ENCODE data around the gene PXT1. TPM values are rescaled to one million over a fixed set of nuclear protein-coding genes. Genes with fewer than 3 reads are reported as not detected.

PXT1 gene
- total and polyA plus RNA-seq, 9 of the 15 experiments (the other 6 are each of a cell fraction or from before 2014, with no cell fraction given) = 0.09 to 0.11 (median 0.10) TPM; not detected in 5

DNA sequence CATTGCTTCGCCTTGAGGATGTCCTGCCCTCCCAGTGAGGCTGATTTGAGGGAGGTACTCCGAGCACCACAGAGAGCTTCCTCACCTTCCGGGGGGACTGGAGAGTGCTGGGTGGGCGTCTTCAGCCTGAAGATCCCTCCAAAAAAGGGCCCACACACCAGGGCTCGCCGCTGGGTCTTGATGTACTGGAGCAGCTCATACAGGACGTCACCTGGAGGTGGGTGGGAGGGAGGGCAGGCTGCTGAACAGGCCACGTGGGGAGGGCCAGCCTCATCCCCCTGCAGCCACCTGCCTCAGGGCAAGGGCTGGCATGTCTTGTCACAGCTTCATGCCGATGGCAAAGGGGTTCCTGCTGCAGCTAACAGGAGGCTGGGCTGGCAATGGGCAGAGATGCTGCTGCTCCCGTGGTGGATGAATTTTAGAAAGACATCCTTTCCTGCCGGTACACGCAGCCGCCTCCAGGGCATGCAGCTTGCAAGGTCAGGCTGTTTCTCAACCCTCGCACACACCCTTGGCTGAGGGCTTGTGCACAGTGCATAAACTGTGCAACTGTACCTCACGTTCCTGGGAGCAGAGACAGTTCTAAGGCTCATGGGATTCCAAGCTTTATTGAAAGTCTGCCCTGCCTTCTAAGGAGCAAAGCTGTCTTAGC lies 69.2 kb downstream of the PXT1 start:
- no peaks in the 10 kb centered on the region for H3K9me3 ChIP-seq (replicated peaks; ENCODE audit: control insufficient read depth, insufficient read depth, low read depth, low read length)
- no peak overlapping the region for H3K27ac ChIP-seq (ENCODE audit: extremely low read depth, low read depth, low read length)
- WGBS (ENCODE audit: insufficient coverage, low coverage, missing lambda C conversion rate) = under 1% methylated on average over 12 of the region's 15 CpGs
- FAIRE-seq = no peak
- ATAC-seq = peak; percentile 39
- H3K4me1 ChIP-seq (replicated peaks in 1 of 2; ENCODE audit: control insufficient read depth in 2 of 2, insufficient read depth in 2 of 2, low read length in 2 of 2) = peaks cover 0 to 10% of the 10 kb centered on the region in 2 experiments; a peak in 1 of 5 replicates
- peaks cover 46 to 76% of the 10 kb centered on the region in 2 experiments for H3K27me3 ChIP-seq (ENCODE audit: control insufficient read depth in 2 of 2, insufficient read depth in 2 of 2, low read length in 2 of 2)
- no peaks in the 10 kb centered on the region for H3K79me2 ChIP-seq (ENCODE audit: control insufficient read depth, insufficient read depth, low read length)
- H4K20me1 ChIP-seq (replicated peaks; ENCODE audit: control insufficient read depth, insufficient read depth, low read length) = no peaks in the 10 kb centered on the region
- no peak overlapping the region for H3K4me3 ChIP-seq
- H2AFZ ChIP-seq (ENCODE audit: low read depth, low read length) = no peak overlapping the region
- H3K9ac ChIP-seq (ENCODE audit: insufficient read depth in 1 of 2, low read depth in 2 of 2, low read length in 2 of 2) = no peak overlapping the region
- DNase-seq (ENCODE audit: extremely low read depth in 1 of 4, low spot score in 3 of 4) = no peak
- in situ Hi-C loops (cut with MboI) = no loop called here
- BruUV-seq (replicated peaks) = no TSS peak
- intact Hi-C loops (cut with micrococcal nuclease) = no loop called here
- no peaks in the 10 kb centered on the region for H3K9me1 ChIP-seq (ENCODE audit: control insufficient read depth, insufficient read depth, low read length)
- ChIA-PET POLR2A (interaction anchor here (0.8 to 1.7 kb wide), 2 partner anchors 9 to 15 kb away, joined by 3 to 7 read pairs; no protein-coding TSS in a partner anchor), CTCF (ENCODE audit: low intra/inter-chr PET ratio) (no interaction called here)
- TF ChIP-seq NCOA4 (IDR thresholded peaks at IDR 0.05; ENCODE audit: partially characterized antibody) = no peak
- TF ChIP-seq BRD4 (IDR thresholded peaks at IDR 0.05) = no peak
- TF ChIP-seq STAG1 (CRISPR knock-in tag; IDR thresholded peaks at IDR 0.05; ENCODE audit: borderline replicate concordance) = no peak
- no peak for TF ChIP-seq PHF20 (IDR thresholded peaks at IDR 0.05; ENCODE audit: partially characterized antibody)
- TF ChIP-seq JUN (IDR thresholded peaks at IDR 0.05; ENCODE audit: borderline replicate concordance, low read depth, low read length) = no peak
- no peak for TF ChIP-seq JUN (CRISPR knock-in tag; IDR thresholded peaks at IDR 0.05; ENCODE audit: borderline replicate concordance)
- TF ChIP-seq, protein P1, sequence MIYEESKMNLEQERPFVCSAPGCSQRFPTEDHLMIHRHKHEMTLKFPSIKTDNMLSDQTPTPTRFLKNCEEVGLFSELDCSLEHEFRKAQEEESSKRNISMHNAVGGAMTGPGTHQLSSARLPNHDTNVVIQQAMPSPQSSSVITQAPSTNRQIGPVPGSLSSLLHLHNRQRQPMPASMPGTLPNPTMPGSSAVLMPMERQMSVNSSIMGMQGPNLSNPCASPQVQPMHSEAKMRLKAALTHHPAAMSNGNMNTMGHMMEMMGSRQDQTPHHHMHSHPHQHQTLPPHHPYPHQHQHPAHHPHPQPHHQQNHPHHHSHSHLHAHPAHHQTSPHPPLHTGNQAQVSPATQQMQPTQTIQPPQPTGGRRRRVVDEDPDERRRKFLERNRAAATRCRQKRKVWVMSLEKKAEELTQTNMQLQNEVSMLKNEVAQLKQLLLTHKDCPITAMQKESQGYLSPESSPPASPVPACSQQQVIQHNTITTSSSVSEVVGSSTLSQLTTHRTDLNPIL (CRISPR knock-in tag; IDR thresholded peaks at IDR 0.05) = no peak
- TF ChIP-seq U2AF2 (optimal IDR thresholded peaks at IDR 0.05; ENCODE audit: low read depth, low read length) = no peak
- TF ChIP-seq ZFX (CRISPR knock-in tag; IDR thresholded peaks at IDR 0.05) = no peak
- H3K4me2 ChIP-seq (ENCODE audit: insufficient read depth, low read length) = no peak overlapping the region
- H3K36me3 ChIP-seq (ENCODE audit: control insufficient read depth, insufficient read depth, low read length) = no peaks in the 10 kb centered on the region
